ENCODE data around the gene CCL21.

Gene CCL21

GRCh38 chr9:34716711-34717110, 6.8 kb upstream of the CCL21 start:
- H2AK5ac ChIP-seq (ENCODE audit: low read depth, low read length), result no peak overlapping the region
- H4K91ac ChIP-seq (ENCODE audit: low read depth, low read length, poor library complexity), result no peak overlapping the region
- peaks cover 0 to 4% of the 10 kb centered on the region in 2 donors for H3K9me3 ChIP-seq (replicated peaks in 1 of 2; ENCODE audit: control insufficient read depth in 2 of 2, insufficient read depth in 1 of 2, low read depth in 1 of 2, low read length in 2 of 2)
- H3K23ac ChIP-seq (ENCODE audit: low read depth, low read length, poor library complexity), result no peak overlapping the region
- H3K18ac ChIP-seq (ENCODE audit: low read length), result no peak overlapping the region
- H4K8ac ChIP-seq (ENCODE audit: low read depth, low read length), result no peak overlapping the region
- no peak overlapping the region for H3K4me2 ChIP-seq (ENCODE audit: insufficient read depth, low read length, poor library complexity, severe bottlenecking)
- H2BK5ac ChIP-seq (ENCODE audit: low read length), result no peak overlapping the region
- H3K79me1 ChIP-seq (ENCODE audit: low read depth, low read length), result no peaks in the 10 kb centered on the region
- no peak overlapping the region for H3K4me3 ChIP-seq (ENCODE audit: low read length in 2 of 2)
- H3K4me1 ChIP-seq (ENCODE audit: control insufficient read depth in 2 of 2, insufficient read depth in 1 of 2, low read depth in 1 of 2, low read length in 2 of 2), result peaks cover 0 to 2% of the 10 kb centered on the region in 2 donors
- WGBS, 2 donors (ENCODE audit: extremely low coverage in 2 of 2, insufficient read length in 2 of 2, insufficient replicate concordance in 1 of 2), result no CpG with 5 or more reads among the region's 4 CpGs
- no peak overlapping the region for H3K4ac ChIP-seq (ENCODE audit: low read length)
- H2BK15ac ChIP-seq (ENCODE audit: low read length), result no peak overlapping the region
- H2BK120ac ChIP-seq (ENCODE audit: low read depth, low read length), result no peak overlapping the region
- no peaks in the 10 kb centered on the region for H3K36me3 ChIP-seq (replicated peaks in 1 of 2; ENCODE audit: control insufficient read depth in 2 of 2, insufficient read depth in 2 of 2, low read length in 2 of 2)
- H3K27ac ChIP-seq (replicated peaks; ENCODE audit: low read length), result no peak overlapping the region
- DNase-seq (ENCODE audit: low spot score), result no peak
- H2BK12ac ChIP-seq (ENCODE audit: low read length), result no peak overlapping the region
- H3K14ac ChIP-seq (ENCODE audit: low read length), result no peak overlapping the region
- H3K27me3 ChIP-seq (ENCODE audit: control insufficient read depth in 3 of 3, insufficient read depth in 3 of 3, low read depth in 1 of 3, low read length in 3 of 3), result peaks cover 0 to 24% (median 0%) of the 10 kb centered on the region in 3 experiments
- H2AFZ ChIP-seq (ENCODE audit: low read length), result no peak overlapping the region
- H3K9ac ChIP-seq (ENCODE audit: low read depth, low read length, poor library complexity), result no peak overlapping the region

GRCh38 chr9:34715639-34716215, 5.8 kb upstream of the CCL21 start:
- H3K14ac ChIP-seq (ENCODE audit: low read length), result no peak overlapping the region
- H3K27ac ChIP-seq (replicated peaks; ENCODE audit: low read length), result no peak overlapping the region
- no peak overlapping the region for H2BK15ac ChIP-seq (ENCODE audit: low read length)
- H2BK12ac ChIP-seq (ENCODE audit: low read length), result no peak overlapping the region
- H3K4me2 ChIP-seq (ENCODE audit: insufficient read depth, low read length, poor library complexity, severe bottlenecking), result no peak overlapping the region
- H3K18ac ChIP-seq (ENCODE audit: low read length), result no peak overlapping the region
- no peak overlapping the region for H2BK5ac ChIP-seq (ENCODE audit: low read length)
- H2BK120ac ChIP-seq (ENCODE audit: low read depth, low read length), result no peak overlapping the region
- no peak for DNase-seq (ENCODE audit: low spot score)
- no peak overlapping the region for H2AK5ac ChIP-seq (ENCODE audit: low read depth, low read length)
- H3K23ac ChIP-seq (ENCODE audit: low read depth, low read length, poor library complexity), result no peak overlapping the region
- H4K91ac ChIP-seq (ENCODE audit: low read depth, low read length, poor library complexity), result no peak overlapping the region
- H3K4ac ChIP-seq (ENCODE audit: low read length), result no peak overlapping the region
- peaks cover 0 to 2% of the 10 kb centered on the region in 2 donors for H3K4me1 ChIP-seq (ENCODE audit: control insufficient read depth in 2 of 2, insufficient read depth in 1 of 2, low read depth in 1 of 2, low read length in 2 of 2)
- H4K8ac ChIP-seq (ENCODE audit: low read depth, low read length), result no peak overlapping the region
- peaks cover 0 to 4% of the 10 kb centered on the region in 2 donors for H3K9me3 ChIP-seq (replicated peaks in 1 of 2; ENCODE audit: control insufficient read depth in 2 of 2, insufficient read depth in 1 of 2, low read depth in 1 of 2, low read length in 2 of 2)
- H3K79me1 ChIP-seq (ENCODE audit: low read depth, low read length), result no peaks in the 10 kb centered on the region
- H3K4me3 ChIP-seq (ENCODE audit: low read length in 2 of 2), result no peak overlapping the region
- no peak overlapping the region for H3K9ac ChIP-seq (ENCODE audit: low read depth, low read length, poor library complexity)
- H3K27me3 ChIP-seq (ENCODE audit: control insufficient read depth in 3 of 3, insufficient read depth in 3 of 3, low read depth in 1 of 3, low read length in 3 of 3), result peaks cover 0 to 24% (median 0%) of the 10 kb centered on the region in 3 experiments
- no peak overlapping the region for H2AFZ ChIP-seq (ENCODE audit: low read length)
- no peaks in the 10 kb centered on the region for H3K36me3 ChIP-seq (replicated peaks in 1 of 2; ENCODE audit: control insufficient read depth in 2 of 2, insufficient read depth in 2 of 2, low read length in 2 of 2)
- no CpG with 5 or more reads among the region's 7 CpGs for WGBS, 2 donors (ENCODE audit: extremely low coverage in 2 of 2, insufficient read length in 2 of 2, insufficient replicate concordance in 1 of 2)

GRCh38 chr9:34714007-34714406, 4.1 kb upstream of the CCL21 start:
- no peak overlapping the region for H3K14ac ChIP-seq (ENCODE audit: low read length)
- peaks cover 0 to 2% of the 10 kb centered on the region in 2 donors for H3K4me1 ChIP-seq (ENCODE audit: control insufficient read depth in 2 of 2, insufficient read depth in 1 of 2, low read depth in 1 of 2, low read length in 2 of 2)
- no peak overlapping the region for H3K4ac ChIP-seq (ENCODE audit: low read length)
- no peak overlapping the region for H2AFZ ChIP-seq (ENCODE audit: low read length)
- H3K9ac ChIP-seq (ENCODE audit: low read depth, low read length, poor library complexity), result no peak overlapping the region
- H3K27me3 ChIP-seq (ENCODE audit: control insufficient read depth in 3 of 3, insufficient read depth in 3 of 3, low read depth in 1 of 3, low read length in 3 of 3), result peaks cover 0 to 25% (median 0%) of the 10 kb centered on the region in 3 experiments
- H3K36me3 ChIP-seq (replicated peaks in 1 of 2; ENCODE audit: control insufficient read depth in 2 of 2, insufficient read depth in 2 of 2, low read length in 2 of 2), result no peaks in the 10 kb centered on the region
- H2BK15ac ChIP-seq (ENCODE audit: low read length), result no peak overlapping the region
- no peak overlapping the region for H3K23ac ChIP-seq (ENCODE audit: low read depth, low read length, poor library complexity)
- no peak overlapping the region for H2BK5ac ChIP-seq (ENCODE audit: low read length)
- H4K91ac ChIP-seq (ENCODE audit: low read depth, low read length, poor library complexity), result no peak overlapping the region
- no peak overlapping the region for H2BK120ac ChIP-seq (ENCODE audit: low read depth, low read length)
- H3K27ac ChIP-seq (replicated peaks; ENCODE audit: low read length), result no peak overlapping the region
- H2BK12ac ChIP-seq (ENCODE audit: low read length), result no peak overlapping the region
- no peak overlapping the region for H3K4me3 ChIP-seq (ENCODE audit: low read length in 2 of 2)
- no peak overlapping the region for H3K18ac ChIP-seq (ENCODE audit: low read length)
- H4K8ac ChIP-seq (ENCODE audit: low read depth, low read length), result no peak overlapping the region
- H3K4me2 ChIP-seq (ENCODE audit: insufficient read depth, low read length, poor library complexity, severe bottlenecking), result no peak overlapping the region
- no peak for DNase-seq (ENCODE audit: low spot score)
- H3K9me3 ChIP-seq (replicated peaks in 1 of 2; ENCODE audit: control insufficient read depth in 2 of 2, insufficient read depth in 1 of 2, low read depth in 1 of 2, low read length in 2 of 2), result peaks cover 0 to 3% of the 10 kb centered on the region in 2 donors
- H3K79me1 ChIP-seq (ENCODE audit: low read depth, low read length), result no peaks in the 10 kb centered on the region
- no peak overlapping the region for H2AK5ac ChIP-seq (ENCODE audit: low read depth, low read length)

GRCh38 chr9:34712140-34712539, 2.2 kb upstream of the CCL21 start:
- Histone ChIP-seq H2AK5ac (ENCODE audit: low read depth, low read length) (no peak overlapping the region), H3K27ac (replicated peaks; ENCODE audit: low read length) (no peak overlapping the region), H3K18ac (ENCODE audit: low read length) (no peak overlapping the region), H3K9me3 (replicated peaks in 1 of 2; ENCODE audit: control insufficient read depth in 2 of 2, insufficient read depth in 1 of 2, low read depth in 1 of 2, low read length in 2 of 2) (peaks cover 0 to 3% of the 10 kb centered on the region in 2 donors), H3K23ac (ENCODE audit: low read depth, low read length, poor library complexity) (no peak overlapping the region), H3K36me3 (replicated peaks in 1 of 2; ENCODE audit: control insufficient read depth in 2 of 2, insufficient read depth in 2 of 2, low read length in 2 of 2) (no peaks in the 10 kb centered on the region), H3K4me2 (ENCODE audit: insufficient read depth, low read length, poor library complexity, severe bottlenecking) (no peak overlapping the region), H4K8ac (ENCODE audit: low read depth, low read length) (no peak overlapping the region), H4K91ac (ENCODE audit: low read depth, low read length, poor library complexity) (no peak overlapping the region), H2BK120ac (ENCODE audit: low read depth, low read length) (no peak overlapping the region), H2BK5ac (ENCODE audit: low read length) (no peak overlapping the region), H2BK12ac (ENCODE audit: low read length) (no peak overlapping the region), H2AFZ (ENCODE audit: low read length) (no peak overlapping the region), H3K9ac (ENCODE audit: low read depth, low read length, poor library complexity) (no peak overlapping the region), H2BK15ac (ENCODE audit: low read length) (no peak overlapping the region), H3K14ac (ENCODE audit: low read length) (no peak overlapping the region), H3K79me1 (ENCODE audit: low read depth, low read length) (no peaks in the 10 kb centered on the region), H3K4me1 (ENCODE audit: control insufficient read depth in 2 of 2, insufficient read depth in 1 of 2, low read depth in 1 of 2, low read length in 2 of 2) (peaks cover 0 to 2% of the 10 kb centered on the region in 2 donors), H3K27me3 (ENCODE audit: control insufficient read depth in 3 of 3, insufficient read depth in 3 of 3, low read depth in 1 of 3, low read length in 3 of 3) (peaks cover 0 to 30% (median 0%) of the 10 kb centered on the region in 3 experiments), H3K4me3 (ENCODE audit: low read length in 2 of 2) (no peak overlapping the region), H3K4ac (ENCODE audit: low read length) (no peak overlapping the region)
- WGBS, 2 donors (ENCODE audit: extremely low coverage in 2 of 2, insufficient read length in 2 of 2, insufficient replicate concordance in 1 of 2), result no CpG with 5 or more reads among the region's 1 CpG
- DNase-seq (ENCODE audit: low spot score), result no peak

All from neuronal stem cell (in vitro differentiated cells).